Tibial artery (tissue), 4 donors: ENCODE measurements around the gene RAB23.

ENCODE experiments used
- DNase-seq, 2 donors: peaks; one replicate each; pipeline ENCODE4 v3.0.0-alpha.2; 2019
- H3K27ac ChIP-seq, 2 donors: fragments of 200-600 bp; sonication (generic) in 1 of 2; 1 replicate in 1 of 2; 2 replicates in 1 of 2; pipeline ENCODE4 v1.5.1; 2018 to 2019; ENCODE audit warnings: mild to moderate bottlenecking in 1 of 2
- H3K27me3 ChIP-seq, 2 donors: fragments of 200-600 bp; sonication (generic) in 1 of 2; one replicate each; pipeline versions ENCODE4 v1.5.1 to v1.6.0; 2016 to 2019
- H3K36me3 ChIP-seq, 3 donors: fragments of 200-600 bp; sonication (generic) in 2 of 3; one replicate each; pipeline ENCODE4 v1.5.1; 2016 to 2019; ENCODE audit warnings: mild to moderate bottlenecking in 2 of 3
- H3K4me1 ChIP-seq, 4 donors: fragments of 200-600 bp; sonication (generic) in 2 of 4; 1 replicate in 3 of 4; 2 replicates in 1 of 4; pipeline ENCODE4 v1.5.1; 2016 to 2019
- H3K4me3 ChIP-seq, 2 donors: fragments of 200-600 bp; sonication (generic) in 1 of 2; 1 replicate in 1 of 2; 2 replicates in 1 of 2; pipeline ENCODE4 v1.5.1; 2018 to 2019; ENCODE audit warnings: mild to moderate bottlenecking in 2 of 2
- H3K9me3 ChIP-seq, 3 donors: fragments of 200-600 bp; sonication (generic) in 1 of 3; one replicate each; pipeline ENCODE4 v1.5.1; 2016 to 2019
- intact Hi-C: fragments of 100-400 bp; cut with DNase I; formaldehyde crosslinking; loops from one replicate; pipeline ENCODE4 v1.15.0; 2023; ENCODE audit warnings: low total_unique reads
- TF ChIP-seq, protein P1 (sequence below), 2 experiments: fragments of 200-600 bp in 1 of 2; fragments of 450-650 bp in 1 of 2; IDR thresholded peaks; one replicate each; pipeline ENCODE4 v1.5.1; 2017 to 2019; ENCODE audit warnings: antibody characterized with exemption in 2 of 2, mild to moderate bottlenecking in 1 of 2, moderate library complexity in 1 of 2

Gene RAB23

DNA sequence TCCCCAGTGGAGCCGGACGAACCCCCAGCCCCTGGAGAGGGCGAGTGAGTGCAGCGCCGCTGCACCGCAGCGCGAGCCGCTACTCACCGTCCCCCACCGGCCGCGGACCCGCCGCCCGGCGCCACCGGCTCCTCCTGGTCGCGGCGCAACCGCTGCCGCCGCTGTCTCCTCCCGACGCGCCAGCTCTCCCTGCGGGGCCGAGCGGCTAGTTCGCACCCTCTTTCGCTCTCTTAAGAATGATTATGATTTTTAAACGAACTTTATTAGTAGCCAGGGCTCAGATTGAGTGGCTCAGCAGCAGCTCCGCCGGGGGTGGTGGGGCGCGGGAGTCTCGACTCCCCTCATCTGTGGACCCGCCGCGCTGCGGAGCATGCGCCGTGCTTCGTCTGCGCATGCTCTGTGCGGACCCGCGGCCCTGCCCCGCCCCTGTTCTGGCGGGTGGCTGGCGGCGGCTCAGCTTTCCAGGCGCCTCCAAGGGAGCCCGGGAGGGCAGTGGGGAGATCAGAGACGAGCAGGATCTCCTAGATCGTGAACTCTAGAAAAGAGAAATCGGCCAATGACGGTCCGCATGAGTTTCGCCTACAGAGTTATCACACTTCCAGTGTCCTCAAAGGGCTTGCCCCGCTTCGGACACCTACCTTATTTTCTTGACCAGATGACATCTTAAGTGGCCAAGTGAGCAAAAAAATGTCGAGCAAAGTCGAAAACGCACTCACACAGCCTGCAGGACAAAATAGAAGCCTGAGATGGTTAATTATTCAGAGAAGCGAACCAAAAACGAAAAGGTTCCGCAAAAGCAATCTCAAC lies at the start of gene RAB23:
Gene RAB23 (minus strand): TSS at position 372 of the 807 bp plus-strand sequence. CDS start 11,927 bp downstream, outside the sequence.
- H3K36me3 ChIP-seq: no peaks in the 10 kb centered on the region
- no peaks in the 10 kb centered on the region for H3K9me3 ChIP-seq
- TF ChIP-seq, protein P1, sequence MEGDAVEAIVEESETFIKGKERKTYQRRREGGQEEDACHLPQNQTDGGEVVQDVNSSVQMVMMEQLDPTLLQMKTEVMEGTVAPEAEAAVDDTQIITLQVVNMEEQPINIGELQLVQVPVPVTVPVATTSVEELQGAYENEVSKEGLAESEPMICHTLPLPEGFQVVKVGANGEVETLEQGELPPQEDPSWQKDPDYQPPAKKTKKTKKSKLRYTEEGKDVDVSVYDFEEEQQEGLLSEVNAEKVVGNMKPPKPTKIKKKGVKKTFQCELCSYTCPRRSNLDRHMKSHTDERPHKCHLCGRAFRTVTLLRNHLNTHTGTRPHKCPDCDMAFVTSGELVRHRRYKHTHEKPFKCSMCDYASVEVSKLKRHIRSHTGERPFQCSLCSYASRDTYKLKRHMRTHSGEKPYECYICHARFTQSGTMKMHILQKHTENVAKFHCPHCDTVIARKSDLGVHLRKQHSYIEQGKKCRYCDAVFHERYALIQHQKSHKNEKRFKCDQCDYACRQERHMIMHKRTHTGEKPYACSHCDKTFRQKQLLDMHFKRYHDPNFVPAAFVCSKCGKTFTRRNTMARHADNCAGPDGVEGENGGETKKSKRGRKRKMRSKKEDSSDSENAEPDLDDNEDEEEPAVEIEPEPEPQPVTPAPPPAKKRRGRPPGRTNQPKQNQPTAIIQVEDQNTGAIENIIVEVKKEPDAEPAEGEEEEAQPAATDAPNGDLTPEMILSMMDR (IDR thresholded peaks at IDR 0.05): peak in 1 of 2 experiments; percentile 11
- intact Hi-C loops: loop anchor here (5.0 kb wide), 1 partner anchor 50 kb away; the partner anchor contains the start of gene BAG2
- peaks cover 0 to 48% (median 5%) of the 10 kb centered on the region in 4 donors for H3K4me1 ChIP-seq
- H3K27me3 ChIP-seq: no peaks in the 10 kb centered on the region
- peak within 1 kb of the TSS; percentile 93 to 99 for H3K4me3 ChIP-seq
- H3K27ac ChIP-seq: peak within 1 kb of the TSS; percentile 96 to 97
- DNase-seq: peak; percentile 79 to 93

DNA sequence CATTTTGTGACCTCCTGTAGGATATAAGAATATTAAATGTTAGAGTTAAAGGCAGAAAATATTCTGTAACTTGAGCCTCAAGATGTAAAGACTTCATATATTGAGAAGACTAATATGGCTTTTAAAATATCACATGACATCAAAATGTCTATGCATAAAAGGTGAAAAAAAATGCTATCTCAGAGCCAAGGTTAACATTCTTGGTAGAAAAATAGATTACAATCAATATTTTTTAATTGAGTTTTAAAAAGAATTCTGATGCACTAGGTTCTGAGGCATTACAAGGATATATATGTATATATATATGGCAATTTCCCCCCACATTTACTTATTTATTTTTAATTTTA lies 46.2 kb upstream of the RAB23 start:
- TF ChIP-seq, protein P1 (IDR thresholded peaks at IDR 0.05): no peak
- Histone ChIP-seq H3K27ac (peak overlapping the region; percentile 41 to 52), H3K9me3 (no peaks in the 10 kb centered on the region), H3K36me3 (no peaks in the 10 kb centered on the region), H3K4me3 (no peak overlapping the region), H3K27me3 (no peaks in the 10 kb centered on the region), H3K4me1 (peaks cover 0 to 47% (median 11%) of the 10 kb centered on the region in 4 donors)
- no peak for DNase-seq
- intact Hi-C loops: loop anchor here (10.0 kb wide), 1 partner anchor 93 kb away; the partner anchor contains the start of gene BAG2

DNA sequence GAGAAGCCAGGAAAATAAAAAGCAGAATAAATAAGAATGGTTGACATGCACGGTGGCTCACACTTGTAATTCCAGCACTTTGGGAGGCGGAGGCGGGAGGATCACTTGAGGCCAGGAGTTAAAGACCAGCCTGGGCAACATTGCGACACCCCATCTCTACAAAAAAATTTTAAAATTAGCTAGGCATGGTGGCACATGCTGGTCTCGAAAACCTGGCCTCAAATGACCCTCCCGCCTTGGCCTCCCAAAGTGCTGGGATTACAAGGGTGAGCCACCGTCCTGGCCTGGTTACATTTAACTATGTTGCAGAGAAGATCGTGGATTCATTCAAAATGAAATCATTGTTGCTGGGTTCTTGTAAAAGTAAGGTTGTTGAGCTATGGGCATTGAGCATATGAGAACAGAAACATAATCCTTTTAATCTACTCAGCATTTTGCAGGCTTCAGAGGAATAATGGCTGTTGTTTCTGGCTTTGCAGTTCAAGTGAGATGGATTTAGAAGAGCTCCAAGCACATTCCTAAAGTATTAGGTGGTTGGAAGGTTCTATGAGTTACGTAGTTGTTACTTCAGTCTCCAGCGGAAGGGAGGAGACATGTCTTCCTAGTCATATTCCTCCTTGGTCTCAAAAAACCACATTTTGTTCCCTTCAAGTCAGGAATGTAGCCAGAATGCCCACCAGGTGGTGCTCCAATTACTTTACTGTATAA lies 45.6 kb upstream of the RAB23 start:
- peak in 1 of 2 donors; percentile 54 for DNase-seq
- Histone ChIP-seq H3K4me1 (peaks cover 0 to 53% (median 16%) of the 10 kb centered on the region in 4 donors), H3K4me3 (no peak overlapping the region), H3K9me3 (no peaks in the 10 kb centered on the region), H3K36me3 (no peaks in the 10 kb centered on the region), H3K27ac (peak overlapping the region; percentile 41 to 52), H3K27me3 (no peaks in the 10 kb centered on the region)
- TF ChIP-seq, protein P1 (IDR thresholded peaks at IDR 0.05): peak; percentile 34 to 59
- intact Hi-C loops: loop anchor here (10.0 kb wide), 1 partner anchor 93 kb away; the partner anchor contains the start of gene BAG2

DNA sequence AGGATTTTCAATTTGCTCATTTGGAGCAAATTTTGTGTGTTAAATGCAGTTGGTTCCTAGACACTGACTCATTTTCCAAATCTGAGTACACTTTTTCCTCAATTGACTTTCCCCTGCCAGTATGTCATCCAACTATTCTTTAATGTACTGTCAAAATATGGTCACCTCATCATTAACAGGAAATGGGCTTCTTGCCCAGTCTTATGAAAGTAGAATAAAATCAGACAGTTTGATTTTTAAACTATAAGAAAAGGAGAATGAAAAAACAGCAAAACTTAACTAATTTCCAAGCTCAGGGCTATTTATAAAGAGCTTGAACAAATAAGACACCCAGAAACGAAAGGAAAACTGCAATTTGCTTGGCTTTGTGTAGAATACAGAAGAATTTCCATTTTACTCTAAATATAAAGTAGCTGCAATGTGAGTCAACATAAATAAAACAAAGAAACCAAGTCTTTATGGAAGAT lies 43.7 kb upstream of the RAB23 start:
- Histone ChIP-seq H3K27ac (peak overlapping the region; percentile 75 to 89), H3K9me3 (no peaks in the 10 kb centered on the region), H3K36me3 (no peaks in the 10 kb centered on the region), H3K4me1 (peaks cover 0 to 72% (median 24%) of the 10 kb centered on the region in 4 donors), H3K4me3 (no peak overlapping the region), H3K27me3 (no peaks in the 10 kb centered on the region)
- TF ChIP-seq, protein P1 (IDR thresholded peaks at IDR 0.05): no peak
- intact Hi-C loops: loop anchor here (10.0 kb wide), 1 partner anchor 91 kb away; the partner anchor contains the start of gene BAG2
- no peak for DNase-seq

DNA sequence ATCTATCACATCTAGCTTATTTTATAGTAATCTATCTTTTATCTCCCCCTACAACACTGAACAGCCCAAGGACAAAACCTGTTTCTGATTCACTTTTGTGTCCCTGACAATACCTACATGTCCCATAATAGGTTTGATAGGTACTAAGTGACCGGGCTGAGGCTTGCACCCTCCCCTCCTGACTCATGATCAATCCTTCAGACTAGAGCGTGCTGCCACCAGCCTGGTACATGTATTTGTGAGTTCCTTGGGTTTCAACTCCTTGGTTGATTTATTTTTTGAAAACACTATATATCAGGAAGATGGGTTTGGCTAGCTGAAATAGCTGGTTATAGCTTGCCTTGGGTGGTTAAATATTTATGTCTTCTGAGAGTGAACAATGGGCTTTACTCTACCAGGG lies 41.6 kb upstream of the RAB23 start:
- H3K36me3 ChIP-seq: no peaks in the 10 kb centered on the region
- H3K27ac ChIP-seq: peak overlapping the region; percentile 75 to 89
- no peaks in the 10 kb centered on the region for H3K9me3 ChIP-seq
- peaks cover 0 to 82% (median 29%) of the 10 kb centered on the region in 4 donors for H3K4me1 ChIP-seq
- H3K27me3 ChIP-seq: no peaks in the 10 kb centered on the region
- no peak overlapping the region for H3K4me3 ChIP-seq
- intact Hi-C loops: loop anchor here (10.0 kb wide), 1 partner anchor 89 kb away; the partner anchor contains the start of gene BAG2
- no peak for DNase-seq
- TF ChIP-seq, protein P1 (IDR thresholded peaks at IDR 0.05): no peak
